ENCODE data around the gene CACNB1.
"Not testable (repeated sequence)": the region's sequence is repeated elsewhere in the genome, so short reads cannot be mapped to it uniquely, and the experiment has no call there.

The CACNB1 gene

DNA sequence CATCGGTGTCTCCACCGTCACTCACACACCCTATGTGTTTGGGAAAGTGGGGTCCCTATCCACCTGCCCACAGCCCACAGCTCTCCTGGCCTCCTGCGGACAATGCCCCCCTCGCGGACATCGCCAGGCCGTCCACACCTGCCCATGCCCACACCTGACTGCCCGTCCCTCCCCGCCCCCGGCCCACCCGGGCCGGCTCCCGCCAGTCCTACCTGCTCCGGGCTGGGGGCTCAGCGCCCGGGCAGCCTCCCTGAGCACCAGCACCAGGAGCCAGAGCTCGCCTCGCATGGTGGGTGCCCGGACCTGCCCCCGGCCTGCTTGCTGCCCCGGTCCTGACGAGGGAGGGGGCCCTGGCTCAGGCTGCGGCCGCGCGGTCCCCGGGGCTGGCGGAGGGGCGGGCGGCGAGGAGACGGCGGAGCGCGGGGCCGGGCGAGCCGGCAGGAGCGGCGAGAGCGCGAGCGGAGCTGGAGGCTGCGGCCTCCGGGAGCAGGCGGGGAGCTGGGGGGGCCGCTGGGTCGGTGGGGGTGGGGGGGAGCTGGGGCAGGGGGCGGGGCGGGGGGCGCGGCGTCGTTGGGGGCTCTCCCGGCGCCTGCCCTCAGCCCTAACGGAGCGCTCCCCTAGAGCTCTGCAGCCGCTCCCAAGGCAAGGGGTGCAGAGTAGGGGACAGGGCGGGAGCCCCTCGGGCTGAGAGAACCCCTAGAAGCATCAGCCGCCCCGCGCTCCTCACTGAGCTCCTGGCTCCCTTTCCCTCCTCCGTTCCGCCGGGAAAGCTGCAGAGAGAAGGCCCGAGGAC, 46.1 kb downstream of the CACNB1 start, which contains the start of gene PLXDC1:
Gene PLXDC1, minus strand, starts transcription at position 488 of the 793 bp plus-strand sequence. Its CDS starts 200 bp downstream, at position 288.
- DNase-seq (ENCODE audit: low read depth in 3 of 3): no peak

DNA sequence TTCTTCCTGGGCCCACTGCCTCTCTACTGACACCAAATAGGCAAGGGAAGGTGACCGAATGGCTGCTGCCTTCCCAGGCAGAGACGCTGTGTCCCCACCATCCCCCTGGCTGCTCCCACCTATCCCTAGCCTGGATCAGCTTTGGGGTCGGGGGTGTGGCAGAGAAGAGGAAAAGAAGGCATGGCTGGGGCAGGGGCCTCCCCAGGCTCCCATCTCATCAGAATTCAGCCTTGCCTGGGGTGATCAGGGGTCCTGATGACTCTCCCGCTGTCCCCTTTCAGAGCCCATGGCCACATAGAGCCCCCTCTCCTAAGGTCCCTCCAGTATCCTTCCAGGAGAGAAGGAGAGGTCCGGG, 46.7 kb downstream of the CACNB1 start:
- no peak for DNase-seq (ENCODE audit: low read depth in 3 of 3)

DNA sequence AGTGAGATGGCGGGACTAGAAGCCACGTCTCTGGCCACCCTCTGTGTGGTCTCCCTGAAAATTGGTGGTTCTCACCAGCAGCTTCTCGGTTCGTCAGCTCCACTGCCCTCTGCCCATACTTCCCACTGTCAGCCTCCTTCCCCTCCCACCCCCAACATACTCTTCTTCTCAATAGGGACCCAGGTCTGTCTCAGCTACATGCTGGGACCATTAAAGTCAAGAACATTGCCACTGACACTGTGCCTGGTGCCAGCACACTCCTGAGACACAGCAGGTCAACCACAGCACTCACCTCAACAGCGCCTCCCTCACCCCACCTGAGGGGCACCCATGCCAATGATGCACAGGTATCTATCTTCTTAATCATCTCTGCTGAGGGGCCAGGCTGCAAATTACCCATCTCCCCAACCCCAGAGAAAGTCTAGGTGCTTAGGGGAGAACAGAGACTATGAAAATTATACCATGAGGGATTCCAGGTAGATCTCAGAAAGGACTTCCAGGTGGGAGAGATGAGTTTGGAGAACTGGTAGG, 47.3 kb downstream of the CACNB1 start:
- DNase-seq (ENCODE audit: low read depth in 3 of 3): no peak

DNA sequence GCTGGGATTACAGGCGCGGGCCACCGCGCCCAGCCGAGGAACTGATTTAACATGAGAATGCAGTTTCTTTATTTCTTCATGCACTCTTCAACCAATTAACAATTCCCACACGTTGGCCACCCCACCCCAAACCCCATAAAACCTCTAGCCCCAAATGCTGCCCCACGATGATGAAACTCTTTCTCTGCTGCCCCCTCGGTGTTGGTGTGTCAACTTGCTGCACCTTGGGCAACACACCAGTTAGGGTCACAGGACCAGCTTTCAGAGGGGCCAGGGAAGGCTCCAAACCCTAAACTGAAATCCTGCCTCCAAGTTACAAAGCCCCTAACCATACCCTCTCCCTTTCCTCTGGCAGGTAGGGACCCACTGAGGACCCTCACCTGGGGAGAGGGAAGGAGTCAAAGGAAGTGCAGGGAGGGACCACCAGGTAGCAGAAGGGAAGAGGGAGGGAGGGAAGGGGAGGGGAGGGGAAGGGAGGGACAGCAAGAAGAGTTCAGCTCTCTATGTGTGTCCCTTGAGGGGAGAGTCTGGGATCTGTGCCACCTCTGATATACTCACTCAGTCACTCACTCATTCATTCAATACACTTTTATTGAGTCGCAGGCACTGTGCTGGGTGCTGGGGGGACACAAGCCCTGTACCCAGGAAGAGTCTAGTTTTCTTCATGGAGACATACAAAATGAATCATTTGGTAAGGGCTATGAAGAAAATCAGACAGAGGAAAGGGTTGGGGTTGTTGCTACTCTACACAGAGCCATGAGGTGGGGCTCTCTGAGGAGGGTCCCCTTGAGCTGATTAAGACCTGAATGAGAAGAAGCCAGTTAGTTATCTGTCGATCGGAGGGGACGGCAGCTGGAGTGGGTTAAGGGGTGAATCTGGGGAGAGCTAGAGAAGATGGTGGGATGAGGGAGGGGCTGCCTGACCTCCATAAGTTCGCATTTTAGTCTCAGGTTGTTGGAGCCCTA, 50.0 kb downstream of the CACNB1 start:
- no peak for DNase-seq (ENCODE audit: low read depth in 3 of 3)

DNA sequence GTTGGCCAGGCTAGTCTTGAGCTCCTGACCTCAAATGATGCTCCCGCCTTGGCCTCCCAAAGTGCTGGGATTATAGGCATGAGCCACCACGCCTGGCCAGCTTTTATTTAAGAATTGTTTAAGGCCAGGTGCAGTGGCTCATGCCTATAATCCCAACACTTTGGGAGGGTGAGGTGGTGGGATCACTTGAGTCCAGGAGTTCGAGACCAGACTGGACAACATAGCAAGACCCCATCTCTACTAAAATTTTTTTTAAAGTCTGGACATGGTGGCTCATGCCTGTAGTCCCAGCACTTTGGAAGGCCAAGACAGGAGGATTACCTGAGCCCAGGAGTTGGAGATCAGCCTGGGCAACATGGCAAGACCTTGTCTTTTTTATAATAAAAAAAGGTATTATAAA, 51.2 kb downstream of the CACNB1 start:
- no peak for DNase-seq (ENCODE audit: low read depth in 3 of 3)

GRCh38 chr17:39145143-39145542, 52.3 kb downstream of the CACNB1 start:
- no peak for DNase-seq (ENCODE audit: low read depth in 3 of 3)

DNA sequence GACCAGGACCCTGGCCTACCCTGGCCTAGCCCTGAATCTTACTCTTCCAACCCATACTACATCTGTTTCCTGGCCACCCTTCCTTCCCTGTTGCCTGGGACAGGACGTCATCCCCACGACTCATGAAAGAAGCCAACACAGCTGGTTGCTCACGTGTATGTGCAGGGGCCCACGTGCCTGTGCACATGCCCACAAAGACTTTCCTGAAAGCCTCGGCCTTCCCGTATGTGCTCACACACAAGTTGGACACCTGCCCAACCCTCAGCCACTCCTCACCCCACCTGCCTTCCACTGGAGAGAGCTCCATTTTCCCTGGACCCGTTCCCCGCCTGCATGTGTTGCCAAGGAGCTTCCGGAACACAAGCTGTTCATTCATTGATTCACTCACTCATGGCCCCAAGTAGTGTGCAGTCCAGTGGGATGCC, 53.0 kb downstream of the CACNB1 start:
- DNase-seq (ENCODE audit: low read depth in 3 of 3): no peak

GRCh38 chr17:39143552-39144093, 53.8 kb downstream of the CACNB1 start:
- DNase-seq (ENCODE audit: low read depth in 3 of 3): no peak

DNA sequence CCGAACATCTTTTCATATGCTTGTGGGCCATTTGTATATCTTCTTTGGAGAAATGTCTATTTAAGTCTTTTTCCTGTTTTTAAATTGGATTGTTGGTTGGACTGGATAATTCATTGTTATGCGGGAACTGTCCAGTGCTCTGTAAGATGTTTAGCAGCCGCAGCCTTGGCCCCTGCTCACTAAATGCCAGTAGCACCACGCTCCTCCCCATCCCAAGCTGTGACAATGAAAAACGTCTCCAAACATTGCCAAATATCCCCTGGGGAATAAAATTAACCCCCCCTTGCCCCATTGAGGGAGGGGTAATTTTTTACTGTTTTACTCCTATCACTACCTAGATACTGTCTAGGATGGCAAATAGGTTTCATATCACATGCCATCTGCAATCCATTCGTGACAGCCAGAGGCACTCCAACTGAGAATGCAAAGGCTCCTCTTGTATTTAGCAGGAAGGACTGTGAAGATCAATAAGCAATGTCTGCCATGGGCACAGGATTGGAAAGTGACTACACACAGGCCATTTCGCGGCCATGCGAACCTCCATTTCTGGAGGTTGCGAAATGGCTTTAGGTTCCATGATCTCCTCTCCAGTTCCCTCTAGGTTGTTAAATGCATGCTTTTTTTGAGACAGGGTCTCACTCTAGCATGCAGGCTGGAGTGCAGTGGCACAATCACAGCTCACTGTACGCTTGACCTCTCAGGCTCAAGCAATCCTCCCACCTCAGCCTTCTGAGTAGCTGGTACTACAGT, 55.4 kb downstream of the CACNB1 start:
- DNase-seq (ENCODE audit: low read depth in 3 of 3): no peak

- no peak for DNase-seq (ENCODE audit: low read depth in 3 of 3)
These were observed 56.2 kb downstream of the CACNB1 start for GRCh38 chr17:39141294-39141693.

DNA sequence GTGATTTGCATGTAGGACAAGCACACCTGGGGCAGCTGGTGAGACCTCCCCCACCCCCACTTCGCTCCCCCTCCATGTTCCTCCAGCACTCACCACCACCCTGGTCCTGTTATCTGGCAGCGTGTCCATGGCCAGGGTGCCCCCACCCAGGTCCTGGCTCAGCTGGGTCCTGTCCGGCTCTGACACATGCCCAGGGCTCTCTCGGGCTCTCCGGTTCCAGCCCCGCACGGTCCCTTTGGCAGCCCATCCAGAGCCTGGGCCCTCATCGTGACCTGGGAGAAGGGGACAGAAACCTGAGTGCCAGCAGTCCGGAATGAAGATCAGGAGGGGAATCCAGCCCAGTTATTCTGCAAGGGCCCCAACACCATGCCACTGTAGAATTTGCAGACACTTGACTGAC, 57.9 kb downstream of the CACNB1 start:
- no peak for DNase-seq (ENCODE audit: low read depth in 3 of 3)

DNA sequence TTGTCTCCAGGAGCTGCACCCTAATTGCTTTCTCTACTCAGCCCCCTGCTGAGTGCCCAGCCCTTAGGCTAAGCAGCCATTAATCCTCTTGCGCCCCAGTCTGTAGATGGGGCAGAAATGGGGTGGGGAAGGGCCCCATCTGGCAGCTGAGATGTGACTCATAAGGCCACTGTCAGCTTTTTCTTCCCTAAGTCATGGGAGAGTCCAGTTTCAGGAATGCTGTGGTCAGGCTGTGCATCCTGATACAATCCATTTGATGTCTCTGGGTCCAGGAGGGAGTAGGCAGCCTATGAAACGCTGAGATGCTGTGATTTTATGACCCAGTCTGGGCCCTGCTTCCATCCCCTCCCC, 58.3 kb downstream of the CACNB1 start:
- DNase-seq (ENCODE audit: low read depth in 3 of 3): no peak

GRCh38 chr17:39138431-39139160, 58.9 kb downstream of the CACNB1 start:
- no peak for DNase-seq (ENCODE audit: low read depth in 3 of 3)

- no peak for DNase-seq (ENCODE audit: low read depth in 3 of 3)
These were observed 62.6 kb downstream of the CACNB1 start for GRCh38 chr17:39134878-39135277.

- DNase-seq (ENCODE audit: low read depth in 3 of 3): no peak
These were observed 65.3 kb downstream of the CACNB1 start for GRCh38 chr17:39132192-39132610.

DNA sequence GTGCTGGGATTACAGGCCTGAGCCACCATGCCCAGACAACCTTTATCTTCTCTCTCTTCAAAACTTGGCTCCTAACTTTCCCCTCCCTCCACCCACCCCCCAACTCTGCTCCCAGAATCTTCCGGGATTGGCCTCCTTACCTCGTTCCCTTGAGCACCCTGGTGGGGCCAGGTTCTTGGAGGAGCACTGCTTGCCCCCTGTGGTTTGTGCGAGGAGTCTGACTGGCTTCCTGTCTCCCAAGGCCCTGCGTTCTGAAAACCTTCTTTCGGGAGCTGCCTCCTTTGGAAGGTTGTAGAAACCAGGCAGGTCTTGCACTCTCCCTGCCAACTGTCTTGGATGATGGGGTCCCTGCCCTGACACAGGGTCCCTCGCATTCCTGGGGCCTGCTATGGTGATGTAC, 65.9 kb downstream of the CACNB1 start:
- DNase-seq (ENCODE audit: low read depth in 3 of 3): no peak

- no peak for DNase-seq (ENCODE audit: low read depth in 3 of 3)
These were observed 67.3 kb downstream of the CACNB1 start for GRCh38 chr17:39130205-39130604.

DNA sequence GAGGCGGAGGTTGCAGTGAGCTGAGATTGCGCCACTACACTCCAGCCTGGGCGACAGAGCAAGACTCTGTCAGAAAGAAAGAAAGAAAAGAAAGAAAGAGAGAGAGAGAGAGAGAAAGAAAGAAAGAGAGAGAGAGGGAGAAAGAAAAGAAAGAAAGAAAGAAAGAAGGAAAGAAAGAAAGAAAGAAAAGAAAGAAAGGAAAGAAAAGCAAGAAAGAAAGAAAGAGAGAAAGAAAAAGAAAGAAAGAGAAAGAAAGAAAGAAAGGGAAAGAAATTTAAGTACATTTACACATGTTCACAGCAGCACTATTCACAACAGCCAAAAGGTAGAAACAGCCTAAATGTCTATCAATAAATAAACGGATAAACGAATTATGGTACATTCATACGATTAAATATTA, 67.9 kb downstream of the CACNB1 start:
- not testable (repeated sequence) for DNase-seq (ENCODE audit: low read depth in 3 of 3)

DNA sequence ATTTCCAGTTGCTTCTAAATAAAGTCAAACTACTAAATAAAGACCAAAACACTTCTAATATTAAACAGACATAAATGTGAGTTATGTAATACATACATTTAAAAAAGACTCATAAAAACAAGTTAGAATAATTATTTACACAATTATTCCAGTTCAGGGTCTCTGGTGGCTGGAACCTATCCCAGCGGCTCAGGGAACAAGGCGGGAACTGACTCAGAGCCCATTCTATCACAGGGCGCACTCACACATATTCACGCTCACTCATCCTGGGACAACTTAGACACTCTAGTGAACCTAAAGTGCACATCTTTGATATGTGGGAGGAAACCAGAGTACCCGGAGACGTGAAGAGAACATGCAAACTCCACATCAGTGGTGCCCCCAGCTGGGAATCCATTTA, 71.0 kb downstream of the CACNB1 start:
- DNase-seq (ENCODE audit: low read depth in 3 of 3): no peak

DNA sequence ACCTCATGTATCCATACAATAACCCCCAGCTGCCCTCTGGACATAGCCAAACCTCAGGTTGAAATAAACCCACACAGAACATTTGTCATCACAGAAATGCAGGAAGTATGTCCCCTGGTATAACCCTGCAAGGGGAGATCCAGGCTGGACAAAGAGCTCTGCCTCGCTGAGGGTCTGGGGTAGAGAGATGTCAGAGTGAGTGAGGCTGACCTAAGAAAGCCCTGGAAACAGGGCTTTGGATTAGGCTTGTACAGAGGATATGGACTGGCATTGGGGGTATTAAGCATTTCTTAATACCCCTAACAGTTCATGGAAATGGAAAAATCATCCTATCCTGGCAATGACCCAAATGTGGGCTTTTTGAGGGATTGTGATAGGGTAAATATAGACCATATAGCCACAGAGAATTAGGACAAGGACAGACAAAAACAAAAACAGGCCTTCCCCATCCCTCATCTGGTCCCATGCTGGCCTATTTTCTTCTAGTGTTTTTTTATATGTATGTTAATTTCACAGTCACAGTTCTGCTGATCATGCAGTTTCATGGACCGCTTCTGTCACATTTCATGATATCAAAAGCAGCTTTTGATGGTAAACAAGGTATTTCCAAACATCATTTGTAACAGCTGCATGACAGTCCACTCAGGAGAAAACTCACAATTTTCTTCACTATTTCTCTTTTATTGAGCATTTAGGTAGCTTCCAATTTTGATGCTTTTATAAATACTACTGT, 72.2 kb downstream of the CACNB1 start:
- no peak for DNase-seq (ENCODE audit: low read depth in 3 of 3)
